HG02870 (cell line): ENCODE data around the gene BCAP31.
"Not testable (repeated sequence)": the region's sequence is repeated elsewhere in the genome, so short reads cannot be mapped to it uniquely, and the experiment has no call there.

Experiments
- ATAC-seq: cut with Tn5 transposase; IDR thresholded peaks from one replicate; pipeline ENCODE4 v1.9.1; 2021; ENCODE audit warnings: mild to moderate bottlenecking, moderate library complexity; ENCODE audit not compliant: unreplicated experiment

The BCAP31 gene

DNA sequence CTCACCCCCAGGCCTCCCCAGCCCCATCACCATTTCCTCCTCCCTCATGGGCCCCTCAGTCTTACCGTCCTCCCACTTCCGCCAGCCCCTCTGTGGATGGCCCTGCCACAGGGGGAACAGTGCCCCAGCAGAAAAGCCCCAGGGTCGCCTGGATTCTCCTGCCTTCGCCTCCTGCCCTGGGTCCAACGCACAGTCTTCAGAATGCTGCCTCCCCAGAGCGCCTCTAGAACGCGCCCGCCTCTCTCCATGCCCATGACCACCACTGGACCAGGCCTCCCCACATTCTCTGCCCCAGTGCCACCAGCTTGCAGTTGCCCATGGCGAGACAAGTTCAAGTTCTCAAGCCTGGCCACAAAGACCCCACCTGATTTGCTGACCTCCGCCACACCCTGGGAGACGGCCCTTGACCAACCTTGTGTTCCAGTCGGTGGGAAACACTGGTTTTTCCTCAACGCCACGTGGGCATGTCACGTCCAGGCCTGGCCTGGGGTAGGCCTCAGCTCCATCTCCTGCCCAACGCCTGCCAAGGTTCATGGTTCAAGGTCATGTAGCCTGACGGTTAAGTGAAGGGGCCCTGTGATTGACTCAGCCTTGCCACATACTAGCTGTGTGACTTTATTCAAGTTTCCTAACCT is 39.2 kb upstream of the BCAP31 start:
- ATAC-seq = no peak

GRCh38 chrX:153762626-153763173 is 38.5 kb upstream of the BCAP31 start:
- ATAC-seq = no peak

GRCh38 chrX:153761863-153762262 is 37.7 kb upstream of the BCAP31 start:
- ATAC-seq = no peak

GRCh38 chrX:153755136-153755535 is 30.9 kb upstream of the BCAP31 start:
- no peak for ATAC-seq

DNA sequence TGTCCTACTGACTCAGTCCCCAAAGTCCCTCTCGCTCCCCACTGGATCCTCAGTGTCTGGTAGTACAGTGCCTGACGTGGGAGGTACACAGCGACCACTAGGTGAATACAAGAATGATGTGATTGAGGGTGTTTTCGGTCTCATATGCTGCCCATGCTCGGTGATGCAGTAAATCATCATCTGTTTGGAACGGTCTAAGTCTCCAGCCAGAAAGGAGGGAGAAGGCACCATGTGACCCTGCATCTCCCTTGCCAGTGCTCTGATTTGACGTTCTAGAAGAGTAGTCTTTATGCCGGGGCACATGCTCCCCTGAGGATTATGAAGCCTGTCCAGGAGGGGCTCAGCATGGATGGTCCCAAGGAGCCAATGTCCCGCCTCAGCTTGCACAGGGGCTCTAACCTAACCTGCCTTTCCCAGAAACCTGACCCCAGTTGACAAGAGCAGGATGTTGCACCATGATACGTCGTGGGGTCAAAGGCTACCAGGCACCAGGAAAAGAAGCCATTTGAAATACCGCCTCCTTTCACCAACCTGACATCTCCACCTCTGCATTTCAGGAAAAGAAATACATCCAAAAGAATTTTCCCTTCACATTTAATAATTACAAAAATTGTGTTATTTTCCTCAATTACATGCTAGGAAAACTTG is 26.1 kb upstream of the BCAP31 start:
- no peak for ATAC-seq

GRCh38 chrX:153749017-153749416 is 24.8 kb upstream of the BCAP31 start:
- not testable (repeated sequence) for ATAC-seq

DNA sequence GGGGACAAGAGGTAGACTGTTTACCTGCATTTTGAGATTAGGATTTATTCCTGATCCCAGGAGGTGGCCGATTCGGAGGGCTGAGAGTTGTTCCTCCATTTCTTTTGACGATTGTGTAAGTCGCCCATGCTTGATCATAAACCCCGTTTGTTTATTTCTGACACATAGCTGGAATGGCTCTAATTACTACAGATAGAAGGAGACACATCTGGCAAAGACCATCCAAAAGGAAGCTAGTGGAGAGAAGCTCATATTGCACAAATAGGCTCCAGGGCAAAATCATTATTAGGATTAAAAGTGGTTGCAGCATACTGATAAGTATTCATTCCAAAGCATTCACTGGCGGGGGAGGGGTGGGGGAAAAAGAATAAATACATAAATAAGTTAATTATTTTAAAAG is 22.8 kb upstream of the BCAP31 start:
- ATAC-seq = not testable (repeated sequence)

GRCh38 chrX:153746359-153746758 is 22.2 kb upstream of the BCAP31 start:
- no peak for ATAC-seq

- ATAC-seq = not testable (repeated sequence)
Measured at GRCh38 chrX:153745067-153745433, 20.9 kb upstream of the BCAP31 start.

GRCh38 chrX:153744210-153745066 is 20.3 kb upstream of the BCAP31 start:
- no peak for ATAC-seq

DNA sequence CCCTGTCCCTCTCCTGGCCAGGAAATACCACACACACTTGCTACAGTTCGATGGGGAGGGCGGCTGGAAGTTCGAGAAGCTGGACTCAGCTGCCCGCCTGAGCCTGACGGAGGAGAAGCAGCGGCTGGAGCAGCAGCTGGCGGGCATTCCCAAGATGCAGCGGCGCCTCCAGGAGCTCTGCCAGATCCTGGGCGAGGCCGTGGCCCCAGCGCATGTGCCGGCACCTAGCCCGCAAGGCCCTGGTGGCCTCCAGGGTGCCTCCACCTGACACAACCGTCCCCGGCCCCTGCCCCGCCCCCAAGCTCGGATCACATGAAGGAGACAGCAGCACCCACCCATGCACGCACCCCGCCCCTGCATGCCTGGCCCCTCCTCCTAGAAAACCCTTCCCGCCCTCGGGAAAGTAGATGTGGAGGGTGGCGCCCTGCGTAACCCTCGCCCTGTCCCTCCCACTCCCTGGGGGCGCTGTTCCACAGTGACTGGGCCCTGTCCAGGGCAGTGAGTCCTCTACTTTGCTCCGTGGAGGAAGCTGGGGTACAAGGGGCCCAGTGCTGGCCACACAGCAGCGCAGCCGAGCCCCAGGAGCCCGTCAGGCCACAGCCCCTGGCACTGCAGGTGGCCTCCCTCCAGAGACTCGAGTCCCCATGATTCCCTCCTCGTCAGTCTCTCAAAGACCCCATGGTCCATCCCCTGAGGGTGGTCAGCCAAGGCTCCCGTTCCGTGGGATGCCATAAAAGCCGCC is 19.5 kb upstream of the BCAP31 start:
- not testable (repeated sequence) for ATAC-seq

- not testable (repeated sequence) for ATAC-seq
Measured at GRCh38 chrX:153742796-153743467, 18.7 kb upstream of the BCAP31 start.

DNA sequence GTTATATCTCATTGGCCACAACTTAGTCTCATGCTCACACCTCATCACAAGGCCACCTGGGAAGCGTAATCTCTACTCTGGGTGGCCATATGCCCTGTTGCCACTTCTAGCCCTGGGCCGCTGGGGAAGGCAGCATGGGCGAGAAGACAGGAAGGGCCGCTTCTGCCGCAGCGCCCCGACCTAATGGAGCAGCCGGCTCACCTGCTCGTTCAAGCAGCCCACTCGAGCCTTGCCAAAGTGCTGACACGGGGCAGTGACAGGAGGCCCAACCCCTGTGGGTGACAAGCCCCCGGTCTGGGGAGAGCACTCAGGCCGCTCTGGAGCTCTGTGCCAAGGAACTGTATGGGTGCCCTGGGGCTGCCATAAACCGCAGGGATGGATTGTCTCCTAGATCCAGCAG is 17.9 kb upstream of the BCAP31 start:
- not testable (repeated sequence) for ATAC-seq

DNA sequence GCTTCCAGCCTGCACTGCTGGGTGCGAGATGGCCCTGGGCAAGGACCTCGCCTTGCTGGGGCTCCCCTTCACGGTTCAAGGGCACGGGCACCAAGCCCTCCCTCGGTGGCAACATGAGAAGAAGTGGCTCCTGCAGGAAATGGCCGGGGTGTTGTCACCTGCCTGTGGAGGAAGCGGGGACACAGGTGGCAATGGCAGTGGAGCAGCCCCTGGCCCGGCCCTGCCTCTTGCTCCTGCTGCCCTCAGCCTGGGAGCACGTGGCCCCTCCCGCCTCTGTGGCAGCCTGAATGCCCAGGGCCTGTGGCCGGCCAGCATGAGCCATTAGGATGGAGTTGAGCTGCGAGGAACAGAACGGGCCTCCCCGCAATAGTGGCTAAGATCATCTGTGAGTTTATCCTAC is 17.3 kb upstream of the BCAP31 start:
- ATAC-seq = no peak

DNA sequence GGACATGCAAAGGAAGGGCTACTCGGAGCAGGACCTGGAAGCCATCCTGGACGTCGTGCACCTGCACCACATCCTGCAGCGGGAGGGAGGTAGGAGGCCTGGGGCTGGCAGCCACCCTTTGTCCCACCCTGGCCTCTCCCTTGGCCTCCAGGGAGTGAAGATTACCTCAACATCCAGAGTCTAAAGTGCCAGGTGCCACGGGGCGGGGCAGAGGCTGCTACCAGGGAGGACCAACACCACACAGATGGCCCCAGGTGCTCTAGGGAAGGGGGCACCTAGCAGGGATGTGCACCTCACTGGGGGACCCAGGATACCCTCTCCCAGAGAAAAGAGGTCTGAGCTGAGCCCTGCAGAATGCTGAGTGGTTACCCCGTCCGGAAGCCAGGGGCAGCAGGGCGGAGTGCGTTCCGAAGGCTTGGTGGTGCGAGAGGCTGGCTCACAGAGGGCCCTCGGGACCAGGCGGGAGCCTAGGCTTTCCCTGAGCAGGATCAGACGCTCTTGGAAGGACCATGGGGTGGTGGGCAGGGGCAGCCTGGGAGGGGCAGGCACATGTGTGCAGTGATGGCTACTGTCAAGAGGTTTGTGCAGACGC is 16.5 kb upstream of the BCAP31 start:
- ATAC-seq = no peak

- ATAC-seq = no peak
Measured at GRCh38 chrX:153739754-153740486, 15.7 kb upstream of the BCAP31 start.

- ATAC-seq = no peak
Measured at GRCh38 chrX:153738056-153738605, 13.9 kb upstream of the BCAP31 start.

DNA sequence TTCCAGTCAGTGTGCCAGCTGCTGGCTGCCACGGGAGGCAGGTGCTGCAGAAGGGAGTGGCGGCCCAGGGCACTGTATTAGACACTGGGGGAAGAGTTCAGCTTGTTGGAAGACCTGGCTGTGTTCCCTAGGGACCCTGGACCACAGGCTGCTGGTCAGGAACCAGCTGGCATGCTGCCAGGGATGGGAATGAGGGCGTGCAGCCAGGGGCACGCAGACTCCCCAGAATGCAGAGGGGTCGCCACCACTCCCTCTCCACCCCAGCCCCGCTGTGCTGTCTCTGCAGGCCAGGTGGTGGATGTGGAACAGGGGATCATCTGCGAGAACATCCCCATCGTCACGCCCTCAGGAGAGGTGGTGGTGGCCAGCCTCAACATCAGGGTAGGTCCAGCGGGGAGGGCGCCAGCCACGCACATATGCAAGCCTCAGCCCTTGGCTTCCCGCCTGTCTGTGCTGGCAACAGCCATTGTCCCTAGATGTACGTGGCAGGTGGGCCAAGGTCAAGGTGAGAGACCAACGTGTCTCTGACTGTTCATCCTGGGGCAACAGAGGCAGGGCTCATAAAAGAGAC is 12.8 kb upstream of the BCAP31 start:
- ATAC-seq = no peak
